ENCODE results near the gene OR1F1.

The OR1F1 gene

DNA sequence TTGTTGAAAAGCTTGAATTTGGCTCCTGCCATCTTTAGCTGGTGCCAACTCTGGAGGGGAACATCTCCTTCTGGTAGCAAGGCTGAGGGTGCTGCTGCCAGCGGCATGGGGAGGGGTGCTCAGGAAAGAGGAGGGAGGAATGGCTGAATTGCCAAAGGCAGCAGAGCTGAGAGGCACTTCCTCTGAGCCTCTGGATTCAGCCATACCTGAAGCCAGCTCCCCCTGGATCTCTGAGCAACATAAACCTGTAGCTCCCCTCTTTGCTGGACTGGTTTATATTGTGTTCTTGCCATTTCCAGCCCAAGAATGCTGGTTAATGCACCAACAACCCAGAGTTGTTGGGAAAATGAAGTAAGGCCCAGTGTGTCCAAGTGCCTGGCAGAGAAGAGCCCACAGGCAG lies 61.0 kb downstream of the OR1F1 start:
- DNase-seq (ENCODE audit: low read depth, low spot score) = no peak

DNA sequence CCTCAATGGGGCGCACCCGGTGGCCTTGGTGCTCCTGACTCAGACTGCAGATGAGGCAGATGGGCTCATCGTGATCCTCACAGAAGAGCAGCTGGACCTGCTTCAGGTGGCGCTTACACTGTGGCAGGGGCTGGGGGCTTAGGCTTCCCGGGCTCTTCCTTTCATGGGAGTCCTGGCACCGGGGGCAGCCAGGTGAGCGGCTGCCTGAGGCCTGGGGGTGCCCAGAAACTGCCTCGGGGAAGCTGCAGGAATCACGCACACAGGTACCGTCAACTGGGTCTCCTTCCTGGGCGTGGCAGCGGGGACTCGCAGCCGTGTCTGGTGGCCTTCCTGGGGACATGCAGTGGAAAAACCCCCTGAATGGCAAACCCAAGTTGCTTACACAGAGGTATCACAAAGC lies 61.4 kb downstream of the OR1F1 start:
- DNase-seq (ENCODE audit: low read depth, low spot score) = no peak

GRCh38 chr16:3252967-3253366 lies 65.0 kb downstream of the OR1F1 start:
- no peak for DNase-seq (ENCODE audit: low read depth, low spot score)

- no peak for DNase-seq (ENCODE audit: low read depth, low spot score)
Measured at GRCh38 chr16:3254309-3254708, 66.3 kb downstream of the OR1F1 start.
